Lung (tissue), 12 donors: ENCODE data around the gene PNPLA2. TPM values are rescaled to one million over a fixed set of nuclear protein-coding genes. Genes with fewer than 3 reads are reported as not detected.

Source experiments
- ATAC-seq: fragments of 200-7000 bp; cut with Tn5 transposase; one replicate; pipeline ENCODE4 v1.9.1; 2020; ENCODE audit warnings: moderate number of reproducible peaks; ENCODE audit not compliant: insufficient read depth, low FRiP score
- DNase-seq, 3 donors: peaks; one replicate each; pipeline ENCODE4 v3.0.0-alpha.2; 2013 to 2017
- H3K27ac ChIP-seq, 2 donors: one replicate each; pipeline ENCODE4 v1.5.1; 2013; ENCODE audit warnings: mild to moderate bottlenecking in 2 of 2, moderate library complexity in 2 of 2, control low read depth in 1 of 2, inconsistent platforms in 1 of 2, low read depth in 1 of 2, low read length in 1 of 2
- H3K27me3 ChIP-seq, 3 donors: one replicate each; pipeline ENCODE4 v1.5.1; 2013; ENCODE audit warnings: low read length in 2 of 3; ENCODE audit not compliant: control insufficient read depth in 3 of 3, insufficient read depth in 3 of 3
- H3K36me3 ChIP-seq, 4 donors: one replicate each; pipeline ENCODE4 v1.5.1; 2013; ENCODE audit warnings: low read length in 4 of 4, mild to moderate bottlenecking in 1 of 4, moderate library complexity in 1 of 4; ENCODE audit not compliant: control insufficient read depth in 4 of 4, insufficient read depth in 4 of 4
- H3K4me1 ChIP-seq, 5 donors: one replicate each; pipeline ENCODE4 v1.5.1; 2013; ENCODE audit warnings: low read length in 5 of 5, mild to moderate bottlenecking in 2 of 5, moderate library complexity in 1 of 5; ENCODE audit not compliant: control insufficient read depth in 5 of 5, insufficient read depth in 5 of 5
- H3K4me3 ChIP-seq: one replicate; pipeline ENCODE4 v1.5.1; 2013; ENCODE audit warnings: mild to moderate bottlenecking, control low read depth, moderate library complexity
- H3K9ac ChIP-seq, 2 donors: one replicate each; pipeline ENCODE4 v1.5.1; 2013; ENCODE audit warnings: low read length in 2 of 2, control low read depth in 1 of 2; ENCODE audit not compliant: insufficient read depth in 1 of 2
- H3K9me3 ChIP-seq, 4 donors: one replicate each; pipeline ENCODE4 v1.5.1; 2013; ENCODE audit warnings: low read length in 3 of 4, mild to moderate bottlenecking in 1 of 4, moderate library complexity in 1 of 4; ENCODE audit not compliant: control insufficient read depth in 4 of 4, insufficient read depth in 3 of 4
- WGBS, 2 donors: extraction: QIAGEN DNeasy Blood & Tissue Kit; methylation state at CpG; one replicate each; pipeline ENCODE4 v1.1.7; 2013; 5-methylcytosine and 5-hydroxymethylcytosine counted together
- polyA plus RNA-seq, 2 donors: library from polyadenylated mRNA; stranded (reverse); fragments of 200-250 nt; gene quantifications; one replicate each; pipeline ENCODE4 v1.2.1, GENCODE V29; 2013
- total RNA-seq, 2 donors: library from RNA; depleted of rRNA in 1 of 2; stranded (reverse); fragments of >200 nt in 1 of 2; gene quantifications; one replicate each; pipeline ENCODE4 v1.2.1, GENCODE V29; 2014 to 2021
- TF ChIP-seq, protein P1 (sequence below): IDR thresholded peaks from 2 replicates; pipeline ENCODE4 v1.5.1; 2012; ENCODE audit warnings: mild to moderate bottlenecking; ENCODE audit errors: control extremely low read depth, extremely low read depth
- donor health status: control.
- donor health status: control.
- donor health status: Bipolar disorder and iron deficiency.
- donor health status: healthy.
- donor health status: DM: yes; HTN: yes; CAD: no.

Gene PNPLA2
- total and polyA plus RNA-seq, 4 donors: 65.1 to 160 (median 84.2) TPM

DNA sequence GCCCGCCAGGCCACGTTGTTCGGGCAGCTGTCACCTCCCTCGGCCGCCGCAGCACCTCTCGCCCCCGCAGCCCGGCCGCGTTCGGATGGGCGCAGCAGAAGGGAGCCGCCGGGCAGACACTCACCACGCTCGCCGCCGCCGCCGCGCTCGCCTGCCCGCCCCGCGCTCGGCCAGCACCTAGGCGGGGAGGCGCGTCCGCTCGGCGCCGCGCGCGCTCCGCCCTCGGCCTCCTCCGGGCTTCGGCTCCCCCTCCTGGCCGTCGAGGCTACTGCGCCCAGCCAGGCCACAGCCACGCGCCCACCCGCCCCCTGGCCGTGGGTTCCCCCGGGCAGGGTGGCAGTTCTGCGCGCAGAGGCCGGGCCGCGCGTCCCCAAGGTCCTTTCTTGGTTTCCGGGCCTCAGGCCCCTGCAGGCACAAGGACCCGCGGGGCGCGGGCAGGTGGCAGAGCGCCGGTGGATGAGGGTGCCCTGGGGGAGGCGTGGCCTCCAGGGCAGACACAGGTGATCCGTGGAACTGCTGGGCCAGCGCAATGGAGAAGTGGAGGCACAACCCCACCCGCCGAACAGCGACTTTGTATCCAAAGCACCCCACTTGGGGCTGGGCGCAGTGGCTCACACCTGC, 20.5 kb upstream of the PNPLA2 start, which contains the start of gene SLC25A22:
Gene SLC25A22 (minus strand): TSS at position 189 of the 621 bp plus-strand sequence. CDS start 3,275 bp downstream, outside the sequence.
- whole genome bisulfite sequencing, 2 donors: 4 to 7% methylated on average over 34 to 69 of the region's 69 CpGs

GRCh38 chr11:799641-800316, 18.9 kb upstream of the PNPLA2 start:
- Histone ChIP-seq H3K9ac (no peak overlapping the region), H3K4me3 (no peak overlapping the region), H3K27me3 (no peaks in the 10 kb centered on the region), H3K9me3 (no peaks in the 10 kb centered on the region), H3K36me3 (peaks cover 0 to 16% (median 3%) of the 10 kb centered on the region in 4 donors), H3K27ac (no peak overlapping the region), H3K4me1 (peaks cover 0 to 27% (median 24%) of the 10 kb centered on the region in 5 donors)
- 96 to 97% methylated on average over 32 of the region's 32 CpGs for WGBS, 2 donors
- TF ChIP-seq, protein P1, sequence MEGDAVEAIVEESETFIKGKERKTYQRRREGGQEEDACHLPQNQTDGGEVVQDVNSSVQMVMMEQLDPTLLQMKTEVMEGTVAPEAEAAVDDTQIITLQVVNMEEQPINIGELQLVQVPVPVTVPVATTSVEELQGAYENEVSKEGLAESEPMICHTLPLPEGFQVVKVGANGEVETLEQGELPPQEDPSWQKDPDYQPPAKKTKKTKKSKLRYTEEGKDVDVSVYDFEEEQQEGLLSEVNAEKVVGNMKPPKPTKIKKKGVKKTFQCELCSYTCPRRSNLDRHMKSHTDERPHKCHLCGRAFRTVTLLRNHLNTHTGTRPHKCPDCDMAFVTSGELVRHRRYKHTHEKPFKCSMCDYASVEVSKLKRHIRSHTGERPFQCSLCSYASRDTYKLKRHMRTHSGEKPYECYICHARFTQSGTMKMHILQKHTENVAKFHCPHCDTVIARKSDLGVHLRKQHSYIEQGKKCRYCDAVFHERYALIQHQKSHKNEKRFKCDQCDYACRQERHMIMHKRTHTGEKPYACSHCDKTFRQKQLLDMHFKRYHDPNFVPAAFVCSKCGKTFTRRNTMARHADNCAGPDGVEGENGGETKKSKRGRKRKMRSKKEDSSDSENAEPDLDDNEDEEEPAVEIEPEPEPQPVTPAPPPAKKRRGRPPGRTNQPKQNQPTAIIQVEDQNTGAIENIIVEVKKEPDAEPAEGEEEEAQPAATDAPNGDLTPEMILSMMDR: no peak
- ATAC-seq (no peak), DNase-seq (no peak)

More for the DNA sequence above, 20.5 kb upstream of the PNPLA2 start, which contains the start of gene SLC25A22:
- DNase-seq (peak; percentile 78 to 88 (median 84)), ATAC-seq (peak; percentile 81)
- TF ChIP-seq, protein P1: peak; percentile 70
- Histone ChIP-seq H3K4me3 (peak within 1 kb of the TSS; percentile 48), H3K4me1 (peaks cover 0 to 22% (median 15%) of the 10 kb centered on the region in 5 donors), H3K27me3 (no peaks in the 10 kb centered on the region), H3K9ac (peak within 1 kb of the TSS in 1 of 2 donors; percentile 8), H3K36me3 (peaks cover 0 to 28% (median 5%) of the 10 kb centered on the region in 4 donors), H3K27ac (peak within 1 kb of the TSS; percentile 17 to 83), H3K9me3 (no peaks in the 10 kb centered on the region)

- Histone ChIP-seq H3K27me3 (no peaks in the 10 kb centered on the region), H3K36me3 (peaks cover 0 to 16% (median 3%) of the 10 kb centered on the region in 4 donors), H3K9ac (no peak overlapping the region), H3K9me3 (no peaks in the 10 kb centered on the region), H3K4me3 (no peak overlapping the region), H3K27ac (no peak overlapping the region), H3K4me1 (peaks cover 0 to 25% (median 22%) of the 10 kb centered on the region in 5 donors)
- ATAC-seq (no peak), DNase-seq (no peak)
- WGBS, 2 donors: 93 to 96% methylated on average over 24 to 30 of the region's 30 CpGs
- TF ChIP-seq, protein P1: no peak
Observed at GRCh38 chr11:800473-800872, 18.2 kb upstream of the PNPLA2 start.
